Measurements from ENCODE around the gene CHIA. TPM values are rescaled to one million over a fixed set of nuclear protein-coding genes. Genes with fewer than 3 reads are reported as not detected.

Gene CHIA
- total and polyA plus RNA-seq, 9 of the 15 experiments (the other 6 are each of a cell fraction or from before 2014, with no cell fraction given), result not detected

DNA sequence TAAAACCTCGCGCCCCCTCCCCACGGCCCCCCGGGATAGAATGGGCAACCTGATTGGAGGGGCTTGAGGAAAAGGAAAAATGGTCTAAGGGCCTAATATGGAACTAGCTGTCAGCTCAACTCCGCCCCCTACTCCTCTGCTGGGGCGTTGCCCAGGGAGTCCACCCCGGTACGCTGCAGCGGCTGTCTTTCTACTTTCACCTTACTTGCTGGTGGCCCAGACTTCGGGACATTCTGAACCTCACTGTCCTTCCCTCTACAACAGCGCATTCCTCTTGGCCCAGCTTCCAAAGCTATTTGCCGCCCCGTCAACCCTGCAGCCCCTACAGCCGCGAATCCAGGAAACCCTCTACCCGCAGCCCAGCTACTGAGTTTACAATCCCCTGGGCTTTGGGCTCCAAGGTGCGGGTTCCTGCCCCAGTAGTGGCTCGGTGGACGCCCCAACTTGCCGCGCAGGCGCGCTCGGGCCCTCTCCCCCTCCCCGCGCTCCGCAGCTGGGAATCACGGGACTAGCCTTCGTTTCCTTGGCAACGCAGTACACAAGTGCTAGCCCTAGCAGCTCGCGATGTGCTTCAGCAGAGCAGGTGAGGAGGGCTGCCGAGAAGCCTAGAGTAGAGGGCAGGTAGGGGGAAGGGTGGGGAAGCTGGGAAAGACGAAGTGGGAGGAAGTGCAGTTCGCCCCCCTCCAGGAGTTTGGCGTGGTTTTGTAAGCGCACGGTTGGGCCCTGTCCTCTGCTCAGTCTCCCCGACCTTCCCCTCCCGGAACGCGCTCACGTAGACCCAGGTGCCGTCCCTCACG is 55.6 kb downstream of the CHIA start (continued):
- TF ChIP-seq, protein P1, sequence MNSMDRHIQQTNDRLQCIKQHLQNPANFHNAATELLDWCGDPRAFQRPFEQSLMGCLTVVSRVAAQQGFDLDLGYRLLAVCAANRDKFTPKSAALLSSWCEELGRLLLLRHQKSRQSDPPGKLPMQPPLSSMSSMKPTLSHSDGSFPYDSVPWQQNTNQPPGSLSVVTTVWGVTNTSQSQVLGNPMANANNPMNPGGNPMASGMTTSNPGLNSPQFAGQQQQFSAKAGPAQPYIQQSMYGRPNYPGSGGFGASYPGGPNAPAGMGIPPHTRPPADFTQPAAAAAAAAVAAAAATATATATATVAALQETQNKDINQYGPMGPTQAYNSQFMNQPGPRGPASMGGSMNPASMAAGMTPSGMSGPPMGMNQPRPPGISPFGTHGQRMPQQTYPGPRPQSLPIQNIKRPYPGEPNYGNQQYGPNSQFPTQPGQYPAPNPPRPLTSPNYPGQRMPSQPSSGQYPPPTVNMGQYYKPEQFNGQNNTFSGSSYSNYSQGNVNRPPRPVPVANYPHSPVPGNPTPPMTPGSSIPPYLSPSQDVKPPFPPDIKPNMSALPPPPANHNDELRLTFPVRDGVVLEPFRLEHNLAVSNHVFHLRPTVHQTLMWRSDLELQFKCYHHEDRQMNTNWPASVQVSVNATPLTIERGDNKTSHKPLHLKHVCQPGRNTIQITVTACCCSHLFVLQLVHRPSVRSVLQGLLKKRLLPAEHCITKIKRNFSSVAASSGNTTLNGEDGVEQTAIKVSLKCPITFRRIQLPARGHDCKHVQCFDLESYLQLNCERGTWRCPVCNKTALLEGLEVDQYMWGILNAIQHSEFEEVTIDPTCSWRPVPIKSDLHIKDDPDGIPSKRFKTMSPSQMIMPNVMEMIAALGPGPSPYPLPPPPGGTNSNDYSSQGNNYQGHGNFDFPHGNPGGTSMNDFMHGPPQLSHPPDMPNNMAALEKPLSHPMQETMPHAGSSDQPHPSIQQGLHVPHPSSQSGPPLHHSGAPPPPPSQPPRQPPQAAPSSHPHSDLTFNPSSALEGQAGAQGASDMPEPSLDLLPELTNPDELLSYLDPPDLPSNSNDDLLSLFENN (IDR thresholded peaks at IDR 0.05; ENCODE audit: low read depth in 2 of 2, low read length in 2 of 2), result no peak
- TF ChIP-seq PATZ1 (CRISPR knock-in tag; IDR thresholded peaks at IDR 0.05; ENCODE audit: borderline replicate concordance), result no peak
- TF ChIP-seq CREM (IDR thresholded peaks at IDR 0.05; ENCODE audit: low read depth), result no peak
- TF ChIP-seq ZNF318 (IDR thresholded peaks at IDR 0.05; ENCODE audit: borderline replicate concordance in 1 of 2, low read depth in 1 of 2), result no peak
- no peak for TF ChIP-seq ATF4 (CRISPR knock-in tag; IDR thresholded peaks at IDR 0.05)
- no peak for TF ChIP-seq KAT2B (IDR thresholded peaks at IDR 0.05; ENCODE audit: low read depth, low read length)
- TF ChIP-seq LCOR (CRISPR knock-in tag; IDR thresholded peaks at IDR 0.05), result no peak
- no peak for TF ChIP-seq POLR2AphosphoS2 (IDR thresholded peaks at IDR 0.05; ENCODE audit: low read length)
- TF ChIP-seq, protein P2, sequence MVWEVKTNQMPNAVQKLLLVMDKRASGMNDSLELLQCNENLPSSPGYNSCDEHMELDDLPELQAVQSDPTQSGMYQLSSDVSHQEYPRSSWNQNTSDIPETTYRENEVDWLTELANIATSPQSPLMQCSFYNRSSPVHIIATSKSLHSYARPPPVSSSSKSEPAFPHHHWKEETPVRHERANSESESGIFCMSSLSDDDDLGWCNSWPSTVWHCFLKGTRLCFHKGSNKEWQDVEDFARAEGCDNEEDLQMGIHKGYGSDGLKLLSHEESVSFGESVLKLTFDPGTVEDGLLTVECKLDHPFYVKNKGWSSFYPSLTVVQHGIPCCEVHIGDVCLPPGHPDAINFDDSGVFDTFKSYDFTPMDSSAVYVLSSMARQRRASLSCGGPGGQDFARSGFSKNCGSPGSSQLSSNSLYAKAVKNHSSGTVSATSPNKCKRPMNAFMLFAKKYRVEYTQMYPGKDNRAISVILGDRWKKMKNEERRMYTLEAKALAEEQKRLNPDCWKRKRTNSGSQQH (CRISPR knock-in tag; IDR thresholded peaks at IDR 0.05), result no peak
